HEK293 (cell line): ENCODE results near the gene ZNF783.

ENCODE experiments used
- CTCF ChIA-PET: fragments of 350-600 bp; formaldehyde crosslinking; extraction: SDS; loops from one replicate; lab custom pipeline; 2021; ENCODE audit warnings: antibody characterized with exemption; lab: Yijun Ruan, JAX
- POLR2A ChIA-PET: fragments of 300-600 bp; formaldehyde crosslinking; extraction: SDS; loops from one replicate; lab custom pipeline; 2020; ENCODE audit warnings: antibody characterized with exemption, inconsistent platforms; lab: Yijun Ruan, JAX
- H3K27ac ChIP-seq: fragments of 200-500 bp; sonication (Bioruptor generic); 2 replicates; pipeline ENCODE4 v1.5.1; 2014; ENCODE audit warnings: low read depth, low read length, control low read depth, inconsistent platforms; ENCODE audit errors: extremely low read depth
- H3K36me3 ChIP-seq, 2 experiments: fragments of 200-500 bp in 1 of 2; sonication (Bioruptor generic) in 1 of 2; 1 replicate in 1 of 2; 2 replicates in 1 of 2; pipeline ENCODE4 v1.5.1; 2014 to 2017; ENCODE audit warnings: inconsistent platforms in 2 of 2, low read length in 2 of 2; ENCODE audit not compliant: control insufficient read depth in 2 of 2, insufficient read depth in 1 of 2
- H3K4me1 ChIP-seq: fragments of 200-500 bp; sonication (Bioruptor generic); 2 replicates; pipeline ENCODE4 v1.5.1; 2014; ENCODE audit warnings: mild to moderate bottlenecking, low read length, inconsistent platforms; ENCODE audit not compliant: control insufficient read depth, insufficient read depth
- H3K4me3 ChIP-seq: 2 replicates; pipeline ENCODE4 v1.5.1; 2011; ENCODE audit warnings: low read depth, mild to moderate bottlenecking, control low read depth, low read length, moderate library complexity
- H3K9me3 ChIP-seq: fragments of 200-500 bp; sonication (Bioruptor generic); 2 replicates; pipeline ENCODE4 v1.5.1; 2014; ENCODE audit warnings: low read depth, low read length, inconsistent platforms; ENCODE audit not compliant: control insufficient read depth, insufficient read depth
- BCL11B ChIP-seq: fragments of 450-650 bp; formaldehyde crosslinking; IDR thresholded peaks from 2 replicates; pipeline ENCODE4 v1.5.1; 2016; ENCODE audit warnings: low read depth, missing biosample characterization, missing genetic modification characterization
- CTCF ChIP-seq: fragments of 450-650 bp; formaldehyde crosslinking; IDR thresholded peaks from 2 replicates; pipeline ENCODE4 v1.5.1; 2016; ENCODE audit warnings: missing biosample characterization, missing genetic modification characterization
- ELK4 ChIP-seq: IDR thresholded peaks from 2 replicates; pipeline ENCODE4 v1.6.1; 2011; ENCODE audit warnings: mild to moderate bottlenecking, low read depth, low read length, borderline replicate concordance
- GLIS1 ChIP-seq: fragments of 450-650 bp; formaldehyde crosslinking; IDR thresholded peaks from 2 replicates; pipeline ENCODE4 v1.5.1; 2016; ENCODE audit warnings: missing biosample characterization, missing genetic modification characterization
- GLIS2 ChIP-seq: fragments of 450-650 bp; formaldehyde crosslinking; IDR thresholded peaks from 2 replicates; pipeline ENCODE4 v1.5.1; 2016; ENCODE audit warnings: missing biosample characterization, missing genetic modification characterization
- KLF1 ChIP-seq: fragments of 450-650 bp; formaldehyde crosslinking; IDR thresholded peaks from 2 replicates; pipeline ENCODE4 v1.5.1; 2016; ENCODE audit warnings: missing biosample characterization, missing genetic modification characterization
- KLF7 ChIP-seq: fragments of 450-650 bp; formaldehyde crosslinking; IDR thresholded peaks from 2 replicates; pipeline ENCODE4 v1.5.1; 2016; ENCODE audit warnings: missing biosample characterization, missing genetic modification characterization, borderline replicate concordance
- MEIS1 ChIP-seq: sonication (generic); formaldehyde crosslinking; IDR thresholded peaks from 2 replicates; pipeline ENCODE4 v1.8.1; 2022; ENCODE audit warnings: missing genetic modification reagents, mild to moderate bottlenecking, borderline replicate concordance
- YY1 ChIP-seq: fragments of 450-650 bp; formaldehyde crosslinking; IDR thresholded peaks from 2 replicates; pipeline ENCODE4 v1.5.1; 2018; ENCODE audit warnings: missing biosample characterization, missing genetic modification characterization
- ZBTB1 ChIP-seq: fragments of 450-650 bp; formaldehyde crosslinking; IDR thresholded peaks from 2 replicates; pipeline ENCODE4 v1.5.1; 2016; ENCODE audit warnings: missing biosample characterization, missing genetic modification characterization
- ZBTB6 ChIP-seq: fragments of 450-650 bp; formaldehyde crosslinking; IDR thresholded peaks from 2 replicates; pipeline ENCODE4 v1.5.1; 2017; ENCODE audit warnings: missing biosample characterization, missing genetic modification characterization
- ZEB2 ChIP-seq: fragments of 450-650 bp; formaldehyde crosslinking; IDR thresholded peaks from 2 replicates; pipeline ENCODE4 v1.5.1; 2016; ENCODE audit warnings: missing biosample characterization, missing genetic modification characterization
- ZNF211 ChIP-seq: fragments of 450-650 bp; formaldehyde crosslinking; IDR thresholded peaks from 2 replicates; pipeline ENCODE4 v1.5.1; 2016; ENCODE audit warnings: low read depth, missing biosample characterization, missing genetic modification characterization
- ZNF248 ChIP-seq: fragments of 450-650 bp; formaldehyde crosslinking; IDR thresholded peaks from 2 replicates; pipeline ENCODE4 v1.5.1; 2017; ENCODE audit warnings: missing biosample characterization, missing genetic modification characterization
- ZNF274 ChIP-seq, 2 experiments: fragments of 200-500 bp in 1 of 2; fragments of 450-650 bp in 1 of 2; sonication (Bioruptor generic) in 1 of 2; formaldehyde crosslinking in 1 of 2; IDR thresholded peaks; 2 replicates each; pipeline versions ENCODE4 v1.5.1 to v1.6.1; 2014 to 2016; ENCODE audit warnings: borderline replicate concordance in 1 of 2, inconsistent platforms in 1 of 2, low read length in 1 of 2, missing biosample characterization in 1 of 2, missing genetic modification characterization in 1 of 2
- ZNF341 ChIP-seq: fragments of 450-650 bp; formaldehyde crosslinking; IDR thresholded peaks from 2 replicates; pipeline ENCODE4; 2016; ENCODE audit warnings: low read depth, missing biosample characterization, missing genetic modification characterization
- ZNF362 ChIP-seq: fragments of 450-650 bp; formaldehyde crosslinking; IDR thresholded peaks from 2 replicates; pipeline ENCODE4 v1.5.1; 2016; ENCODE audit warnings: missing biosample characterization, missing genetic modification characterization
- ZNF366 ChIP-seq: fragments of 450-650 bp; formaldehyde crosslinking; conservative IDR thresholded peaks from 2 replicates; pipeline ENCODE4 v1.5.1; 2016; ENCODE audit warnings: missing biosample characterization, missing genetic modification characterization
- ZNF37A ChIP-seq: fragments of 450-650 bp; IDR thresholded peaks from 2 replicates; pipeline ENCODE4 v1.5.1; 2018; ENCODE audit warnings: missing biosample characterization, missing genetic modification characterization
- ZNF571 ChIP-seq: fragments of 450-650 bp; formaldehyde crosslinking; IDR thresholded peaks from 2 replicates; pipeline ENCODE4 v1.5.0; 2017; ENCODE audit warnings: missing biosample characterization, missing genetic modification characterization
- ZNF623 ChIP-seq: fragments of 450-650 bp; formaldehyde crosslinking; IDR thresholded peaks from 2 replicates; pipeline ENCODE4 v1.5.1; 2016; ENCODE audit warnings: missing biosample characterization, missing genetic modification characterization
- ZNF677 ChIP-seq: fragments of 450-650 bp; IDR thresholded peaks from 2 replicates; pipeline ENCODE4 v1.5.0; 2018; ENCODE audit warnings: missing biosample characterization, mild to moderate bottlenecking, missing genetic modification characterization, moderate library complexity
- ZNF704 ChIP-seq: fragments of 450-650 bp; formaldehyde crosslinking; IDR thresholded peaks from 2 replicates; pipeline ENCODE4 v1.5.1; 2016; ENCODE audit warnings: missing biosample characterization, missing genetic modification characterization
- ZNF747 ChIP-seq: fragments of 450-650 bp; formaldehyde crosslinking; IDR thresholded peaks from 2 replicates; pipeline ENCODE4 v1.5.1; 2016; ENCODE audit warnings: missing biosample characterization, missing genetic modification characterization
- ZSCAN30 ChIP-seq: fragments of 450-650 bp; IDR thresholded peaks from 2 replicates; pipeline ENCODE4 v1.5.1; 2018; ENCODE audit warnings: missing biosample characterization, mild to moderate bottlenecking, missing genetic modification characterization, moderate library complexity

ZNF783 gene

GRCh38 chr7:149302222-149302621 lies 40.2 kb downstream of the ZNF783 start:
- CTCF ChIA-PET = no interaction called here
- TF ChIP-seq ZNF704 (no peak), ZNF623 (tag by site-specific recombination) (no peak), ELK4 (no peak), ZNF274 (IDR thresholded peaks at IDR 0.05; ENCODE audit: low read length) (no peak), ZNF274 (tag by site-specific recombination; IDR thresholded peaks at IDR 0.05; ENCODE audit: borderline replicate concordance) (no peak), ZNF677 (no peak), ZBTB1 (tag by site-specific recombination) (no peak), ZNF341 (no peak), ZNF37A (tag by site-specific recombination) (no peak), ZBTB6 (tag by site-specific recombination) (no peak), ZNF248 (tag by site-specific recombination) (no peak), GLIS2 (tag by site-specific recombination) (no peak), ZSCAN30 (no peak), YY1 (tag by site-specific recombination) (no peak), ZNF362 (tag by site-specific recombination) (no peak), ZEB2 (tag by site-specific recombination) (no peak)
- POLR2A ChIA-PET = no interaction called here
- no peaks in the 10 kb centered on the region for H3K4me1 ChIP-seq
- H3K4me3 ChIP-seq = no peak overlapping the region
- no peaks in the 10 kb centered on the region for H3K36me3 ChIP-seq
- H3K9me3 ChIP-seq = no peaks in the 10 kb centered on the region
- H3K27ac ChIP-seq = no peak overlapping the region

GRCh38 chr7:149302865-149303264 lies 40.9 kb downstream of the ZNF783 start:
- POLR2A ChIA-PET = no interaction called here
- no peak for TF ChIP-seq ZNF571
- TF ChIP-seq CTCF = no peak
- CTCF ChIA-PET = no interaction called here
- Histone ChIP-seq H3K9me3 (no peaks in the 10 kb centered on the region), H3K4me3 (no peak overlapping the region), H3K4me1 (no peaks in the 10 kb centered on the region), H3K27ac (no peak overlapping the region), H3K36me3 (no peaks in the 10 kb centered on the region)

DNA sequence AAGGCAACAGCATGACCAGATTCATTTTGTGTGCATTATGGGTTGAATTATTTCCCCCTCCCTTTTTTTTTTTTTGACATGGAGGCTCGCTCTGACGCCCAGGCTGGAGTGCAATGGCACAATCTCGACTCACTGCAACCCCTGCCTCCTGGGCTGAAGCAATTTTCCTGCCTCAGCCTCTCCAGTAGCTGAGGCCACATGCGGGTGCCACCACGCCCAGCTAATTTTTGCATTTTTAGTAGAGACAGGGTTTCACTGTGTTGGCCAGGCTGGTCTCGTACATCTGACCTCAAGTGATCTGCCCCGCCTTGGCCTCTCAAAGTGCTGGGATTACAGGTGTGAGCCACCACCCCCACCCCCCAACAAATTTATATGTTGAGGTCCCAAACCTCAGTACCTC lies 42.0 kb downstream of the ZNF783 start:
- ChIA-PET POLR2A (no interaction called here), CTCF (no interaction called here)
- H3K4me3 ChIP-seq = no peak overlapping the region
- no peaks in the 10 kb centered on the region for H3K4me1 ChIP-seq
- no peak overlapping the region for H3K27ac ChIP-seq
- H3K36me3 ChIP-seq = no peaks in the 10 kb centered on the region
- no peaks in the 10 kb centered on the region for H3K9me3 ChIP-seq
- TF ChIP-seq GLIS1 (tag by site-specific recombination) = no peak
- no peak for TF ChIP-seq MEIS1 (CRISPR knock-in tag)
- TF ChIP-seq KLF7 (tag by site-specific recombination) = no peak
- no peak for TF ChIP-seq ZNF366
- TF ChIP-seq ZNF747 (tag by site-specific recombination) = no peak
- no peak for TF ChIP-seq ZNF211 (tag by site-specific recombination)
- TF ChIP-seq KLF1 (tag by site-specific recombination) = no peak
- TF ChIP-seq BCL11B (tag by site-specific recombination) = no peak
- no peak for TF ChIP-seq ZSCAN30
